ENCODE data around the gene SCAMP2.

DNA sequence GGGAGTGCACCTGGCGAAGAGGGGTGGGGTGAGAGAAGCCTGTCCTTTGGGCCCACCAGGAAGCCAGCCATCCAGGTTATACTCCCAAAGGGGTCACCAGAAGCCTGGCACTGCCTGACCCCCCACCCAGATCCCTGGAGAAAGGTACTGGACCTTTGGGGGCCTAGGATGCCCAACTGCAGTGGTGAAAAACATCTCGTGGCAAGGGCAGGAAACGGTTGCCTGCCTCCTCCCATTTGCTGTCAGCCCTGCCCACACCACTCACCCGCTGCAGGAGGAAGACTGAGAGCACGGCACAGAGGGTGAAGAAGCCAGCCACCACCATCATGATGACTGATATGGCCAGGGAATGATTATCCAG lies 28.0 kb downstream of the SCAMP2 start:
- TF ChIP-seq POLR2A (IDR thresholded peaks at IDR 0.05) (no peak), CTCF (IDR thresholded peaks at IDR 0.05) (no peak)
